H1 (cell line): ENCODE measurements around the gene FLT4. TPM values are rescaled to one million over a fixed set of nuclear protein-coding genes. Genes with fewer than 3 reads are reported as not detected.

Experiments
- CTCF ChIA-PET: fragments of 300-600 bp; sonication (Branson Sonifier 250); formaldehyde crosslinking; loops from one replicate; lab custom pipeline; 2021; ENCODE audit not compliant: partially characterized antibody; lab: Charles Lee
- POLR2A ChIA-PET: fragments of 300-600 bp; sonication (Branson Sonifier 250); formaldehyde crosslinking; loops from one replicate; lab custom pipeline; 2021; ENCODE audit warnings: inconsistent platforms; ENCODE audit not compliant: partially characterized antibody; lab: Charles Lee
- DNase-seq, 2 experiments: peaks; one replicate each; pipeline versions ENCODE4 v3.0.0 to v3.0.0-alpha.2; 2010 to 2022; ENCODE audit warnings: low spot score in 2 of 2, low read depth in 1 of 2, mixed read lengths in 1 of 2
- FAIRE-seq: peaks from 2 replicates; lab custom pipeline; 2011; peaks lifted over from hg19 to GRCh38; lab: Jason Lieb, UNC
- H2AFZ ChIP-seq: 2 replicates; pipeline ENCODE4 v1.8.1; 2012; ENCODE audit warnings: low read length, inconsistent platforms
- H2AK5ac ChIP-seq: 2 replicates; pipeline ENCODE4 v1.6.1; 2013; ENCODE audit warnings: low read depth, low read length
- H2BK120ac ChIP-seq: replicated peaks from 2 replicates; pipeline ENCODE3; 2013; ENCODE audit warnings: low read depth, low read length, inconsistent platforms
- H2BK12ac ChIP-seq: 2 replicates; pipeline ENCODE4 v1.6.1; 2013; ENCODE audit warnings: low read depth, low read length
- H2BK15ac ChIP-seq: 2 replicates; pipeline ENCODE4 v1.6.1; 2013; ENCODE audit warnings: low read length
- H2BK20ac ChIP-seq: 2 replicates; pipeline ENCODE4 v1.6.1; 2013; ENCODE audit warnings: low read length
- H2BK5ac ChIP-seq: 2 replicates; pipeline ENCODE4 v1.6.1; 2013; ENCODE audit warnings: low read depth, low read length
- H3K14ac ChIP-seq: 2 replicates; pipeline ENCODE4 v1.6.1; 2013; ENCODE audit warnings: inconsistent platforms; ENCODE audit not compliant: insufficient read length
- H3K18ac ChIP-seq: 2 replicates; pipeline ENCODE4 v1.6.1; 2013; ENCODE audit warnings: low read length; ENCODE audit errors: extremely low read depth
- H3K23ac ChIP-seq: 2 replicates; pipeline ENCODE4 v1.6.1; 2013; ENCODE audit warnings: inconsistent platforms; ENCODE audit not compliant: insufficient read length
- H3K23me2 ChIP-seq: 2 replicates; pipeline ENCODE4 v1.6.1; 2013; ENCODE audit warnings: low read depth, low read length
- H3K27ac ChIP-seq: 2 replicates; pipeline ENCODE4 v1.6.1; 2011; ENCODE audit warnings: low read depth, low read length, inconsistent platforms
- H3K27me3 ChIP-seq, 4 experiments: replicated peaks in 1 of 4; 1 replicate in 1 of 4; 2 replicates in 3 of 4; pipeline versions ENCODE4 v1.6.1 to v1.8.1; 2011 to 2013; ENCODE audit warnings: low read length in 3 of 4, mild to moderate bottlenecking in 3 of 4, inconsistent platforms in 2 of 4, mixed read lengths in 2 of 4, moderate library complexity in 1 of 4; ENCODE audit not compliant: control insufficient read depth in 3 of 4, insufficient read depth in 3 of 4; ENCODE audit errors: extremely low read depth in 1 of 4
- H3K36me3 ChIP-seq, 4 experiments: 2 replicates each; pipeline versions ENCODE4 v1.6.1 to v1.8.1; 2011 to 2013; ENCODE audit warnings: mild to moderate bottlenecking in 4 of 4, low read length in 3 of 4, moderate library complexity in 2 of 4, control low read depth in 1 of 4, inconsistent platforms in 1 of 4; ENCODE audit not compliant: insufficient read depth in 4 of 4, control insufficient read depth in 2 of 4
- H3K4ac ChIP-seq: replicated peaks from 2 replicates; pipeline ENCODE3; 2013; ENCODE audit warnings: low read length, low read depth, mixed read lengths, inconsistent platforms; ENCODE audit not compliant: insufficient read length
- H3K4me1 ChIP-seq, 4 experiments: replicated peaks in 1 of 4; 1 replicate in 1 of 4; 2 replicates in 3 of 4; pipeline versions ENCODE4 v1.6.1 to v1.8.1; 2011 to 2013; ENCODE audit warnings: low read length in 3 of 4, inconsistent platforms in 2 of 4, mixed read lengths in 1 of 4; ENCODE audit not compliant: insufficient read depth in 4 of 4, control insufficient read depth in 3 of 4
- H3K4me2 ChIP-seq, 2 experiments: 2 replicates each; pipeline versions ENCODE4 v1.6.1 to v1.8.1; 2011 to 2013; ENCODE audit warnings: low read depth in 2 of 2, low read length in 2 of 2, control low read depth in 1 of 2, inconsistent platforms in 1 of 2, mild to moderate bottlenecking in 1 of 2; ENCODE audit not compliant: insufficient read depth in 1 of 2
- H3K4me3 ChIP-seq, 4 experiments: fragments of 200-600, 300-600 bp in 1 of 4; sonication (generic), shearing (Covaris generic), sonication (Bioruptor Twin) in 1 of 4; 2 replicates each; pipeline versions ENCODE4 v1.5.1 to v1.8.1; 2011 to 2016; ENCODE audit warnings: low read length in 4 of 4, low read depth in 3 of 4, control low read depth in 2 of 4, inconsistent platforms in 2 of 4, mild to moderate bottlenecking in 2 of 4, mixed read lengths in 1 of 4, moderate library complexity in 1 of 4; ENCODE audit not compliant: insufficient read depth in 2 of 4; ENCODE audit errors: extremely low read depth in 1 of 4
- H3K56ac ChIP-seq: replicated peaks from 2 replicates; pipeline ENCODE3; 2013; ENCODE audit warnings: low read depth, mild to moderate bottlenecking, mixed read lengths, low read length, inconsistent platforms; ENCODE audit not compliant: insufficient read length
- H3K79me1 ChIP-seq: 2 replicates; pipeline ENCODE4 v1.6.1; 2013; ENCODE audit warnings: low read depth, low read length, control low read depth
- H3K79me2 ChIP-seq, 2 experiments: 2 replicates each; pipeline versions ENCODE4 v1.6.1 to v1.8.1; 2012 to 2013; ENCODE audit warnings: low read length in 2 of 2, mild to moderate bottlenecking in 2 of 2, inconsistent platforms in 1 of 2; ENCODE audit not compliant: insufficient read depth in 2 of 2, control insufficient read depth in 1 of 2
- H3K9ac ChIP-seq, 4 experiments: replicated peaks in 1 of 4; 1 replicate in 1 of 4; 2 replicates in 3 of 4; pipeline versions ENCODE4 v1.6.1 to v1.8.1; 2011 to 2013; ENCODE audit warnings: low read depth in 3 of 4, low read length in 3 of 4, control low read depth in 2 of 4, mild to moderate bottlenecking in 2 of 4, moderate library complexity in 2 of 4, inconsistent platforms in 1 of 4; ENCODE audit errors: extremely low read depth in 1 of 4
- H3K9me3 ChIP-seq, 2 experiments: 2 replicates each; pipeline versions ENCODE4 v1.6.1 to v1.8.1; 2012 to 2013; ENCODE audit warnings: mild to moderate bottlenecking in 2 of 2, moderate library complexity in 2 of 2, control low read depth in 1 of 2, inconsistent platforms in 1 of 2, low read depth in 1 of 2, low read length in 1 of 2, mixed read lengths in 1 of 2; ENCODE audit not compliant: insufficient read depth in 2 of 2
- H4K20me1 ChIP-seq, 2 experiments: replicated peaks in 1 of 2; 2 replicates each; pipeline versions ENCODE3 to v1.8.1; 2011 to 2013; ENCODE audit warnings: inconsistent platforms in 2 of 2, low read length in 2 of 2, mild to moderate bottlenecking in 1 of 2; ENCODE audit not compliant: insufficient read depth in 2 of 2, control insufficient read depth in 1 of 2
- H4K5ac ChIP-seq: 2 replicates; pipeline ENCODE4 v1.6.1; 2013; ENCODE audit warnings: low read length, low read depth, mixed read lengths, inconsistent platforms; ENCODE audit not compliant: insufficient read length
- H4K8ac ChIP-seq: 2 replicates; pipeline ENCODE4 v1.8.0; 2013; ENCODE audit warnings: mild to moderate bottlenecking, moderate library complexity, low read length, inconsistent platforms; ENCODE audit not compliant: insufficient read depth; ENCODE audit errors: extremely low read depth
- H4K91ac ChIP-seq: replicated peaks from 2 replicates; pipeline ENCODE3; 2013; ENCODE audit warnings: low read length, mixed read lengths, inconsistent platforms; ENCODE audit not compliant: insufficient read length
- BACH1 ChIP-seq: IDR thresholded peaks from 2 replicates; pipeline ENCODE4 v1.6.1; 2012; ENCODE audit warnings: low read length, improper control_type of control experiment
- CEBPB ChIP-seq: IDR thresholded peaks from 2 replicates; pipeline ENCODE4 v1.6.1; 2012; ENCODE audit warnings: low read depth, low read length
- EZH2 ChIP-seq: fragments of 200-600 bp; sonication (generic); IDR thresholded peaks from 2 replicates; pipeline ENCODE4 v1.7.1; 2012; ENCODE audit warnings: low read depth, mild to moderate bottlenecking, moderate library complexity, low read length, inconsistent platforms; ENCODE audit not compliant: severe bottlenecking
- JUND ChIP-seq: IDR thresholded peaks from 2 replicates; pipeline ENCODE4 v1.6.1; 2011; ENCODE audit warnings: mild to moderate bottlenecking, improper control_type of control experiment, low read length
- NANOG ChIP-seq: IDR thresholded peaks from 2 replicates; pipeline ENCODE4 v1.6.1; 2011; ENCODE audit warnings: low read length, low read depth, mild to moderate bottlenecking, inconsistent platforms; ENCODE audit not compliant: insufficient read depth, poor library complexity, severe bottlenecking
- RBBP5 ChIP-seq: IDR thresholded peaks from 2 replicates; pipeline ENCODE4 v1.7.1; 2012; ENCODE audit warnings: low read depth, mild to moderate bottlenecking, inconsistent platforms, low read length, moderate library complexity, borderline replicate concordance
- SRF ChIP-seq: IDR thresholded peaks from 2 replicates; pipeline ENCODE4 v1.6.1; 2011; ENCODE audit warnings: mild to moderate bottlenecking, low read depth, low read length, moderate library complexity
- TAF1 ChIP-seq: IDR thresholded peaks from 2 replicates; pipeline ENCODE4 v1.6.1; 2011; ENCODE audit warnings: mild to moderate bottlenecking, low read depth, low read length
- WGBS, 2 experiments: shearing (Covaris generic) in 1 of 2; methylation state at CpG; one replicate each; pipeline versions ENCODE4 v1.1.6 to v1.1.7; 2013 to 2015; ENCODE audit warnings: low lambda C conversion rate in 2 of 2, mixed read lengths in 2 of 2, inconsistent platforms in 1 of 2, low coverage in 1 of 2, missing lambda C conversion rate in 1 of 2; ENCODE audit not compliant: insufficient replicate concordance in 2 of 2, insufficient coverage in 1 of 2, insufficient read length in 1 of 2; ENCODE audit errors: extremely low coverage in 1 of 2, missing lambda C conversion rate in 1 of 2; 5-methylcytosine and 5-hydroxymethylcytosine counted together
- polyA plus RNA-seq, 7 experiments: library from polyadenylated mRNA; depleted of rRNA in 3 of 7; stranded (reverse) in 5 of 7; unstranded in 2 of 7; fragments of >200 nt in 5 of 7; fragments of 200-250 nt in 2 of 7; gene quantifications; 1 replicate in 5 of 7; 2 replicates in 1 of 7; 4 replicates in 1 of 7; pipeline versions ENCODE4 v1.2.1 to v1.2.3, GENCODE V29; 2011 to 2013; ENCODE audit warnings: missing spikeins in 2 of 7, mixed read lengths in 2 of 7
- total RNA-seq: library from RNA; stranded (reverse); fragmentation: NEBNext Ultra II Directional; extraction: Animal tissue kit (Norgen Biotek cat#: 25700); gene quantifications from 2 replicates; pipeline ENCODE4 v1.2.1, GENCODE V29; 2021
- TF ChIP-seq, protein P1 (sequence below): IDR thresholded peaks from 2 replicates; pipeline ENCODE4 v1.6.1; 2011; ENCODE audit warnings: low read depth, mild to moderate bottlenecking, low read length; ENCODE audit not compliant: insufficient read depth

The FLT4 gene
- total and polyA plus RNA-seq, 2 of the 8 experiments (the other 6 are each of a cell fraction or from before 2014, with no cell fraction given) = 6.5 to 7.7 TPM

DNA sequence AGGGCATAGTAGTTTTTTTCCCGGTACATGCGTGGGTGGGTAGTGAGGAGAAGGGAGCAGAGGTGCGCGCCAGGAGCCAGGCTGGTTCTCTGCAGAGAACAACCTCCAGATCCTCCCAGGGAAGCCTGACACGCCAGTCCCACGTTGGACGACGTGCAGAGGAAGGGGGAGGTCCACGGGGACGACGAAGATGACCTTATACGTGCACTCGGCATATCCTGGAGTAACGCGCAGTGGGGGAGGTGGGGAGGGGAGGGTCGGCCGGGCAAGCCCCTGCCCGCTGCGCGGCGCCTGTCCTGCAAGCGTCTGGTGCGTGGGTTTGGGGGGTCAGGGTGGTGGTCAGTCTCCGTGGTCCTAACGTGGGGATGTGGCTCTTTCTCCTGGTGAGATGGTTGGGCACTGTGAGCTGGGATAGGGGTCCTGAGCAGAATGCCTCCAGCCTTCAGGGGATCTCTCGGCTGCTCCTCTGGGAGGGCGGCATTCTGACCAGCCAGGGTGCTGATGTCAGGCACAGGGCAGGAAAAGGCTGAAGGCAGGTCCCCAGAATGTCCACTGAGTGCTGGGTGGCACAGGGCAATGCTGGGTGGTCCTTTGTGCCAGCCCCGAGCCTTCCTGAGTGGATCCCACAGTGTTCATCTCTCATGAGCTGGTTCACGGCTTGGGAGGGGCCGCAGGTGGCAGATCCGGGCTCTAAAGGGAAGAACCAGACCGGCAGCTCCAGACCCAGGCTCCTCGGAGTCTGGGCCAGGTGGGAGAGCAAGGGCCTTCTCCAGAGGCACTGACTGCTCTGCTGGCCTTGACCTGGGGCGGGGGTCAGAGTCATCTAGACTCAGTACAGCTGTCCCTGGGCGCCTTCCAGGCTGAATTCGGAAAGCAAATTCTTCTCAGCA, 47.6 kb downstream of the FLT4 start:
- DNase-seq = no peak
- H3K79me1 ChIP-seq = no peaks in the 10 kb centered on the region
- no peak overlapping the region for H2AK5ac ChIP-seq
- H4K8ac ChIP-seq = no peak overlapping the region
- no peak overlapping the region for H3K27ac ChIP-seq
- 90% methylated on average over 36 of the region's 36 CpGs; no CpG with 5 or more reads in 1 of the 2 experiments for WGBS, 2 experiments
- H3K4me2 ChIP-seq = no peak overlapping the region
- H3K4ac ChIP-seq = no peak overlapping the region
- no peak overlapping the region for H3K9ac ChIP-seq
- H3K23me2 ChIP-seq = no peaks in the 10 kb centered on the region
- ChIA-PET CTCF (interaction anchor here (0.6 to 2.6 kb wide), 2 partner anchors 17 to 165 kb away, joined by 4 to 14 read pairs; no protein-coding TSS in a partner anchor), POLR2A (interaction anchor here (2.7 kb wide), 1 partner anchor 17 kb away, joined by 6 read pairs; no protein-coding TSS in a partner anchor)
- TF ChIP-seq NANOG (no peak), RBBP5 (no peak), CEBPB (no peak), SRF (no peak), BACH1 (no peak), JUND (no peak), EZH2 (no peak), TAF1 (no peak)
- TF ChIP-seq, protein P1, sequence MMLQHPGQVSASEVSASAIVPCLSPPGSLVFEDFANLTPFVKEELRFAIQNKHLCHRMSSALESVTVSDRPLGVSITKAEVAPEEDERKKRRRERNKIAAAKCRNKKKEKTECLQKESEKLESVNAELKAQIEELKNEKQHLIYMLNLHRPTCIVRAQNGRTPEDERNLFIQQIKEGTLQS = no peak
- no peaks in the 10 kb centered on the region for H3K36me3 ChIP-seq
- no peak overlapping the region for H2BK5ac ChIP-seq
- no peaks in the 10 kb centered on the region for H4K20me1 ChIP-seq
- H3K9me3 ChIP-seq = no peaks in the 10 kb centered on the region
- H3K4me1 ChIP-seq = no peaks in the 10 kb centered on the region; a peak in 2 of 7 replicates
- no peak overlapping the region for H3K23ac ChIP-seq
- no peak overlapping the region for H2BK15ac ChIP-seq
- no peak overlapping the region for H2BK12ac ChIP-seq
- H3K14ac ChIP-seq = no peak overlapping the region
- H3K27me3 ChIP-seq = peaks cover 0 to 1% (median 0%) of the 10 kb centered on the region in 4 experiments; a peak in 1 of 7 replicates
- no peak overlapping the region for H2BK120ac ChIP-seq
- H4K5ac ChIP-seq = no peak overlapping the region
- H2BK20ac ChIP-seq = no peak overlapping the region
- no peak overlapping the region for H3K56ac ChIP-seq
- FAIRE-seq = no peak
- H3K18ac ChIP-seq = no peak overlapping the region
- H3K79me2 ChIP-seq = no peaks in the 10 kb centered on the region
- H4K91ac ChIP-seq = no peak overlapping the region
- H2AFZ ChIP-seq = no peak overlapping the region
- no peak overlapping the region for H3K4me3 ChIP-seq
